Breast epithelium (tissue), 4 donors: Measurements from ENCODE around the gene HIPK4. TPM values are rescaled to one million over a fixed set of nuclear protein-coding genes. Genes with fewer than 3 reads are reported as not detected.

Experiments used
- DNase-seq, 2 donors: peaks; one replicate each; pipeline ENCODE4 v3.0.0-alpha.2; 2019; ENCODE audit warnings: low spot score in 2 of 2
- H3K27ac ChIP-seq, 2 donors: fragments of 200-600 bp; sonication (generic) in 1 of 2; one replicate each; pipeline ENCODE4 v1.5.1; 2016 to 2019; ENCODE audit warnings: mild to moderate bottlenecking in 1 of 2
- H3K27me3 ChIP-seq, 2 donors: fragments of 200-600 bp; sonication (generic) in 1 of 2; one replicate each; pipeline versions ENCODE4 v1.5.1 to v1.6.0; 2017 to 2019; ENCODE audit warnings: control low read depth in 1 of 2, mild to moderate bottlenecking in 1 of 2
- H3K36me3 ChIP-seq: fragments of 200-600 bp; one replicate; pipeline ENCODE4 v1.5.1; 2019
- H3K4me1 ChIP-seq, 2 donors: fragments of 200-600 bp; sonication (generic); one replicate each; pipeline ENCODE4 v1.5.1; 2016 to 2019; ENCODE audit warnings: control low read depth in 1 of 2
- H3K4me3 ChIP-seq, 3 donors: fragments of 200-600 bp; sonication (generic); 1 replicate in 2 of 3; 2 replicates in 1 of 3; pipeline ENCODE4 v1.5.1; 2016 to 2019; ENCODE audit warnings: mild to moderate bottlenecking in 3 of 3, moderate library complexity in 2 of 3
- H3K9me3 ChIP-seq, 2 donors: fragments of 200-600 bp; sonication (generic) in 1 of 2; one replicate each; pipeline ENCODE4 v1.5.1; 2016 to 2019; ENCODE audit warnings: control low read depth in 1 of 2
- POLR2A ChIP-seq: fragments of 450-650 bp; IDR thresholded peaks from one replicate; pipeline ENCODE4 v1.6.1; 2016; ENCODE audit warnings: antibody characterized with exemption, mild to moderate bottlenecking, moderate library complexity
- POLR2AphosphoS5 ChIP-seq, 3 donors: sonication (generic); formaldehyde crosslinking; IDR thresholded peaks; one replicate each; pipeline ENCODE4 v1.6.1; 2017; ENCODE audit warnings: antibody characterized with exemption in 3 of 3
- intact Hi-C: fragments of 100-400 bp; cut with DNase I; formaldehyde crosslinking; loops from one replicate; pipeline ENCODE4 v1.15.1; 2023; ENCODE audit warnings: low total_unique reads
- total RNA-seq, 3 donors: library from RNA; depleted of rRNA; stranded (reverse); fragments of >200 nt; gene quantifications; one replicate each; pipeline ENCODE4 v1.1.0, GENCODE V29; 2016
- TF ChIP-seq, protein P1 (sequence below), 3 donors: fragments of 450-650 bp; IDR thresholded peaks; one replicate each; pipeline ENCODE4 v1.5.1; 2016 to 2017; ENCODE audit warnings: antibody characterized with exemption in 3 of 3, mild to moderate bottlenecking in 3 of 3, moderate library complexity in 3 of 3

HIPK4 gene
- total RNA-seq, 3 donors from 2014 or later = 0.16 to 0.33 TPM; not detected in 1

DNA sequence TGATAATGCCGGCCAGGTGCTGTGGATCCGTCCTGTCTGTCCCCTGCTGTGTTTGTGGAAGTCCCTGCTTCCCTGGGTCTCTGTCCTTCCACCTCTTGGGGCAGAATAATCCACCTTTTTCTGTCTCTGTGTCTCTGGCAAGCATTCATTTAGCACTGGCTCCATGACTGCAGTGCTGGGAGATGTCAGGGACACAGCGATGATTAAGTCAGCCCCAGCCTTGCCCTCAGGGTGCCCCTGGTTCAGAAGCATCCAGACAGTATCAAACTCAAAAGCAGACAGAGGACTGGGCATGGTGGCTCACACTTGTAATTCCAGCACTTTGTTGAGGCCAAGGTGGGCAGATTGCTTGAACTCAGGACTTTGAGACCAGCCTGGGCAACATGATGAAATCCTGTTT lies 1.5 kb downstream of the HIPK4 start:
- no peak for DNase-seq
- H3K36me3 ChIP-seq = no peaks in the 10 kb centered on the region
- H3K9me3 ChIP-seq = no peaks in the 10 kb centered on the region
- H3K4me1 ChIP-seq = peaks cover 0 to 10% of the 10 kb centered on the region in 2 donors
- no peak overlapping the region for H3K4me3 ChIP-seq
- no peaks in the 10 kb centered on the region for H3K27me3 ChIP-seq
- H3K27ac ChIP-seq = no peak overlapping the region
- intact Hi-C loops = no loop called here
- TF ChIP-seq POLR2AphosphoS5 (IDR thresholded peaks at IDR 0.05) (no peak), POLR2A (no peak)
- TF ChIP-seq, protein P1, sequence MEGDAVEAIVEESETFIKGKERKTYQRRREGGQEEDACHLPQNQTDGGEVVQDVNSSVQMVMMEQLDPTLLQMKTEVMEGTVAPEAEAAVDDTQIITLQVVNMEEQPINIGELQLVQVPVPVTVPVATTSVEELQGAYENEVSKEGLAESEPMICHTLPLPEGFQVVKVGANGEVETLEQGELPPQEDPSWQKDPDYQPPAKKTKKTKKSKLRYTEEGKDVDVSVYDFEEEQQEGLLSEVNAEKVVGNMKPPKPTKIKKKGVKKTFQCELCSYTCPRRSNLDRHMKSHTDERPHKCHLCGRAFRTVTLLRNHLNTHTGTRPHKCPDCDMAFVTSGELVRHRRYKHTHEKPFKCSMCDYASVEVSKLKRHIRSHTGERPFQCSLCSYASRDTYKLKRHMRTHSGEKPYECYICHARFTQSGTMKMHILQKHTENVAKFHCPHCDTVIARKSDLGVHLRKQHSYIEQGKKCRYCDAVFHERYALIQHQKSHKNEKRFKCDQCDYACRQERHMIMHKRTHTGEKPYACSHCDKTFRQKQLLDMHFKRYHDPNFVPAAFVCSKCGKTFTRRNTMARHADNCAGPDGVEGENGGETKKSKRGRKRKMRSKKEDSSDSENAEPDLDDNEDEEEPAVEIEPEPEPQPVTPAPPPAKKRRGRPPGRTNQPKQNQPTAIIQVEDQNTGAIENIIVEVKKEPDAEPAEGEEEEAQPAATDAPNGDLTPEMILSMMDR (IDR thresholded peaks at IDR 0.05) = no peak

DNA sequence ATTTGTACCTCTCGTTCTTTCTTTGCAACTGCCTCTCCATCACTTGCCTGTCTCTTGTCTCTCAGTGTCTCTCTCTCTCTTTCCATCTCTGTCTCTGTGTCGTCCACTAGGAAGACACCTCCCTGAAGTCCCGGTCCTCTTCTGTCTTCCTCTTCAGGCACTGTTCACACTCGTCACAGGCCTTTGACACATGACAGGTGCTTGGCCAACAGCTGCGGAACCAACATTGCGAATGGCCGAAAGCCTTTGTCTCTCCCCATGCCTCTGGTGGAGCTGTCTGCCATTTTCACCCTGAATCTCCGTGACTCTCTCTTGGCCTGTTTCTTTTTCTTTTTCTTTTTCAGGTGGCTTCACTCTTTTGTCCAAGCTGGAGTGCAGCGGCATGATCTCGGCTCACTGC lies 2.8 kb downstream of the HIPK4 start:
- Histone ChIP-seq H3K27me3 (no peaks in the 10 kb centered on the region), H3K9me3 (no peaks in the 10 kb centered on the region), H3K4me1 (no peaks in the 10 kb centered on the region), H3K36me3 (no peaks in the 10 kb centered on the region), H3K27ac (no peak overlapping the region), H3K4me3 (no peak overlapping the region)
- intact Hi-C loops = no loop called here
- TF ChIP-seq POLR2A (no peak), POLR2AphosphoS5 (IDR thresholded peaks at IDR 0.05) (no peak)
- TF ChIP-seq, protein P1 (IDR thresholded peaks at IDR 0.05) = no peak
- no peak for DNase-seq

DNA sequence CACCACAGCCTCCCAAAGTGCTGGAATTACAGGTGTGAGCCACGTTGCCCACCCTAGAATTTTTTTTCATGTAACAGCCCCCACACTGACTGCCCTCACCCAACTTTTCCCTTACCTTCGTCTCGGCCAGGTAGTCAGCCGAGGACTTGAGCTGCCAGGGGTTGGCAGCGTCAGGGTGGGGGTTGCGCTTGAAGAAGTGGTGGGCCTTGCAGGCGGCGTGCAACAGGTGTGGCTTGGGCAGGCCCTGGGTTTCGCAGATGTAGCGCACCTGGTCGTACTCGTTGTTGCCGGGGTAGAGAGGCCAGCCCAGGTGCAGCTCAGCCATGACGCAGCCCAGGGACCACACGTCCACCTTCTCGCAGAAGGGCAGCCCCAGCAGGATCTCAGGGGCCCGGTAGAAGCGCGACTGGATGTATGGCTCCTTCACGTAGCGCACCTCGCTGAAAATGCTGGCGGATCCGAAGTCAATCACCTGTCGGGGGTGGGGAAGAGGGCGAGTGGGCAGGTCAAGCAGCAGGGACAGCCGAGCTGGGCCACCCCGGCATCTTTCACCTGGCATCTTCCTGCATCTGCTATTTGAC lies 6.2 kb downstream of the HIPK4 start:
- H3K4me1 ChIP-seq = no peaks in the 10 kb centered on the region
- no peaks in the 10 kb centered on the region for H3K36me3 ChIP-seq
- TF ChIP-seq POLR2A (no peak), POLR2AphosphoS5 (IDR thresholded peaks at IDR 0.05) (no peak)
- TF ChIP-seq, protein P1 (IDR thresholded peaks at IDR 0.05) = no peak
- H3K4me3 ChIP-seq = no peak overlapping the region
- H3K9me3 ChIP-seq = no peaks in the 10 kb centered on the region
- H3K27ac ChIP-seq = no peak overlapping the region
- no peak for DNase-seq
- no peaks in the 10 kb centered on the region for H3K27me3 ChIP-seq
- intact Hi-C loops = no loop called here

DNA sequence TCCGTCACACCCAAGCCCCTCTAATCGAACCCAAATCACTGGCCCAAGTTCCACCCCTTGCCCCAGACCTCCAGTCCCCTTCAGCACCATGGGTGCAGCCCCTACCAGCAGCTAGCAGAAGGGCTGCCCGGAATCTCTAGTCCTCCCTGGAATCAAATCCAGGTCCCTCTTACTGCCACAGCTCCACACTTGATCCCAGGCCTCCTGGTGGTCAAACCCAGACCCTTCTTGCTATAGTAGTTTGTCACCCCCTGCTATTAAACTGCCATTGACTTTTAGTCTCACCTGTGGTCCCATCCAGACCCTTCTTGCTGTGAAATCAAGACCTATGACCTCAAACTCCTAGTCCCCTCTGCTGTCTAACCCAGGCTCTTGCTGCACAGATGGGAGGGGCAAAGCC lies 8.7 kb downstream of the HIPK4 start:
- intact Hi-C loops = loop anchor here (1.0 kb wide), 1 partner anchor 45 kb away; no protein-coding TSS in a partner anchor
- no peak for TF ChIP-seq POLR2AphosphoS5 (IDR thresholded peaks at IDR 0.05)
- TF ChIP-seq, protein P1 (IDR thresholded peaks at IDR 0.05) = no peak
- TF ChIP-seq POLR2A = no peak
- Histone ChIP-seq H3K4me3 (no peak overlapping the region), H3K4me1 (no peaks in the 10 kb centered on the region), H3K36me3 (no peaks in the 10 kb centered on the region), H3K27ac (no peak overlapping the region), H3K9me3 (no peaks in the 10 kb centered on the region), H3K27me3 (no peaks in the 10 kb centered on the region)
- no peak for DNase-seq

DNA sequence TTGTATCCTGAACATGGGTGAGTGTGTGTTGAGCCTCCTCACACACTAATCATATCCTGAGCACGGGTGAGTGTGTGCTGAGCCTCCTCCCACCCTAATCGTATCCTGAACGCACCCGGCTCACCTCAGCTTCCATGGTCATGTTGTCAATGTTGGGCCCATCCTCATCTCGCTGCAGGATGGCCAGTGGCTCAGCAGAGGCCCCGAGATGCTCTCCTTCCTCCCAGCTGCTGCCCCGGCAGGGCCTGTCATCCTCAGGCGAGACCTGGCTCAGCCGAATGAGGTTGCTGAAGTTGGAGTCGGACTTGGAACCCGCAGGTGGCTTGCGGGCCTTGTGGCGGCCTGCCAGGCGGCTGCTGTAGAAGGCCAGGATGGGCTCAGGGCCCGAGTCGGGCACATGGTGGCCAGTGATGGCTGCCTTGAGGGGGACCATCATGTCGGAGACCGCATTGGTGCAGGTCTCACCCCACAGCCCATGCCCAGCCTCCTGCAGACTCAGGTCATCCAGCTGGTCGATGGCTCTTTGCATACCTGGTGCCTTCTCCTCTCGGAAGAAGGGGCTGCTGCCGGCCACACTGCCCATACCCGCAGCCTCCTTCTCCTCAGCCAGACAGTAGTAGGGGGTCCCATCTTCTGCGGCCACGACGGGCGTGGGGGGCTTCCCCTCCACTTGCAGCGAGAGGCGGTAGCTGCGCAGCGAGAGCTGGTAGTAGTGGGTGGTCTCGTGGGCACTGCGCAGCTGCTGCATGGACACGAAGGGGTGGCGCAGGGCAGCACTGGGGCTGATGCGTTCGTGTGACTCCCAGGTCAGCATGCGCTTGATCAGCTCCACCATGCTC lies 9.6 kb downstream of the HIPK4 start:
- H3K27me3 ChIP-seq = no peaks in the 10 kb centered on the region
- H3K4me3 ChIP-seq = no peak overlapping the region
- no peak overlapping the region for H3K27ac ChIP-seq
- no peak for TF ChIP-seq POLR2A
- no peak for TF ChIP-seq POLR2AphosphoS5 (IDR thresholded peaks at IDR 0.05)
- TF ChIP-seq, protein P1 (IDR thresholded peaks at IDR 0.05) = no peak
- H3K36me3 ChIP-seq = no peaks in the 10 kb centered on the region
- intact Hi-C loops = loop anchor here (1.0 kb wide), 1 partner anchor 44 kb away; no protein-coding TSS in a partner anchor
- DNase-seq = no peak
- no peaks in the 10 kb centered on the region for H3K4me1 ChIP-seq
- H3K9me3 ChIP-seq = no peaks in the 10 kb centered on the region
